IPS DF 4.7 (cell line): ENCODE data around the gene PLN.

Experiments used
- DNase-seq: peaks from one replicate; pipeline ENCODE4 v3.0.0-alpha.2; 2013; ENCODE audit warnings: low spot score; ENCODE audit errors: extremely low read depth

The PLN gene

GRCh38 chr6:118537574-118537973, 10.5 kb upstream of the PLN start:
- no peak for DNase-seq

GRCh38 chr6:118542184-118542952, 5.7 kb upstream of the PLN start:
- DNase-seq, result no peak

GRCh38 chr6:118544105-118544504, 4.0 kb upstream of the PLN start:
- no peak for DNase-seq

GRCh38 chr6:118546164-118546879, 1.8 kb upstream of the PLN start:
- DNase-seq, result no peak

GRCh38 chr6:118546880-118547218, 1.2 kb upstream of the PLN start:
- DNase-seq, result no peak

- DNase-seq, result no peak
Observed at GRCh38 chr6:118548613-118549012, 517 bp downstream of the PLN start.

- no peak for DNase-seq
Observed at GRCh38 chr6:118551063-118552053, 3.3 kb downstream of the PLN start.

GRCh38 chr6:118553132-118553531, 5.0 kb downstream of the PLN start:
- DNase-seq, result no peak

GRCh38 chr6:118554698-118555097, 6.6 kb downstream of the PLN start:
- DNase-seq, result no peak

GRCh38 chr6:118558464-118559217, 10.5 kb downstream of the PLN start:
- DNase-seq, result no peak

GRCh38 chr6:118559659-118560058, 11.6 kb downstream of the PLN start:
- DNase-seq, result no peak

- no peak for DNase-seq
Observed at GRCh38 chr6:118562248-118562647, 14.2 kb downstream of the PLN start.

GRCh38 chr6:118562959-118563358, 14.9 kb downstream of the PLN start:
- no peak for DNase-seq

- DNase-seq, result peak; percentile 36
Observed at GRCh38 chr6:118565311-118565960, 17.3 kb downstream of the PLN start.

- DNase-seq, result no peak
Observed at GRCh38 chr6:118567974-118568373, 19.9 kb downstream of the PLN start.

- DNase-seq, result no peak
Observed at GRCh38 chr6:118569498-118569897, 21.4 kb downstream of the PLN start.

- no peak for DNase-seq
Observed at GRCh38 chr6:118571121-118571520, 23.0 kb downstream of the PLN start.

- no peak for DNase-seq
Observed at GRCh38 chr6:118574051-118574865, 26.2 kb downstream of the PLN start.

- no peak for DNase-seq
Observed at GRCh38 chr6:118577972-118578371, 29.9 kb downstream of the PLN start.

GRCh38 chr6:118578617-118579016, 30.5 kb downstream of the PLN start:
- no peak for DNase-seq
